ENCODE results near the gene MAEA. TPM values are rescaled to one million over a fixed set of nuclear protein-coding genes. Genes with fewer than 3 reads are reported as not detected.

MAEA gene
- total and polyA plus RNA-seq, 2 of the 8 experiments (the other 6 are each of a cell fraction or from before 2014, with no cell fraction given) = 75.8 to 133 TPM

DNA sequence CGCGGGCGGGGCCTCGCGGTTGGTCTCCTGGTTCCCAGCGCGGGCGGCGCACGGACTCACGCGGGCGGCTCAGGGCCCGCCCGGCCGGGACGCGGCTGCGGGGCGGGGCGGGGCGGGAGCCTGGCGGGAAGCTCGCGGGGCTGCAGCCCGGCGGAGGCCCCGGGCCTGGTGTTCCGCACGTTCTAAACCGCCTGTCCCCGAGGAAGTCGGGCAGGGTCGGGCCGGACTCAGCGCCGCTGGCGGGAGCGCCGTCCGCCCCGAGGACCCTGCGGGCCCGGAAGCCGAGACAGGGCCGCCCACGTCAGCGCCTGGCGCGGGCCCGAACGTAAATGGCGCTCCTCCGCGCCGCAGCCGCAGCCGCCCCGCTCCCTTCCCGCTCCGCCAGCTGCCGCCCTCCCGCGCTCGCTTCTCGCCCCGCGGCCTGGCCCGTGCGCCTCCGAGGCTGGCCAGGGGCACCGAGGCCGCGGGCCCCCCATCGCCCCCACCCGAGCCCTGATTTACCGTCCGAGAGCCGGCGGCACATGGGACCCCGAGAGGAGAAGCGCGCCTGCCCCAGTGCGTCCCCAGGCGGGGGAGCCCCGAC lies 40.5 kb upstream of the MAEA start (continued):
- TF ChIP-seq, protein P1, sequence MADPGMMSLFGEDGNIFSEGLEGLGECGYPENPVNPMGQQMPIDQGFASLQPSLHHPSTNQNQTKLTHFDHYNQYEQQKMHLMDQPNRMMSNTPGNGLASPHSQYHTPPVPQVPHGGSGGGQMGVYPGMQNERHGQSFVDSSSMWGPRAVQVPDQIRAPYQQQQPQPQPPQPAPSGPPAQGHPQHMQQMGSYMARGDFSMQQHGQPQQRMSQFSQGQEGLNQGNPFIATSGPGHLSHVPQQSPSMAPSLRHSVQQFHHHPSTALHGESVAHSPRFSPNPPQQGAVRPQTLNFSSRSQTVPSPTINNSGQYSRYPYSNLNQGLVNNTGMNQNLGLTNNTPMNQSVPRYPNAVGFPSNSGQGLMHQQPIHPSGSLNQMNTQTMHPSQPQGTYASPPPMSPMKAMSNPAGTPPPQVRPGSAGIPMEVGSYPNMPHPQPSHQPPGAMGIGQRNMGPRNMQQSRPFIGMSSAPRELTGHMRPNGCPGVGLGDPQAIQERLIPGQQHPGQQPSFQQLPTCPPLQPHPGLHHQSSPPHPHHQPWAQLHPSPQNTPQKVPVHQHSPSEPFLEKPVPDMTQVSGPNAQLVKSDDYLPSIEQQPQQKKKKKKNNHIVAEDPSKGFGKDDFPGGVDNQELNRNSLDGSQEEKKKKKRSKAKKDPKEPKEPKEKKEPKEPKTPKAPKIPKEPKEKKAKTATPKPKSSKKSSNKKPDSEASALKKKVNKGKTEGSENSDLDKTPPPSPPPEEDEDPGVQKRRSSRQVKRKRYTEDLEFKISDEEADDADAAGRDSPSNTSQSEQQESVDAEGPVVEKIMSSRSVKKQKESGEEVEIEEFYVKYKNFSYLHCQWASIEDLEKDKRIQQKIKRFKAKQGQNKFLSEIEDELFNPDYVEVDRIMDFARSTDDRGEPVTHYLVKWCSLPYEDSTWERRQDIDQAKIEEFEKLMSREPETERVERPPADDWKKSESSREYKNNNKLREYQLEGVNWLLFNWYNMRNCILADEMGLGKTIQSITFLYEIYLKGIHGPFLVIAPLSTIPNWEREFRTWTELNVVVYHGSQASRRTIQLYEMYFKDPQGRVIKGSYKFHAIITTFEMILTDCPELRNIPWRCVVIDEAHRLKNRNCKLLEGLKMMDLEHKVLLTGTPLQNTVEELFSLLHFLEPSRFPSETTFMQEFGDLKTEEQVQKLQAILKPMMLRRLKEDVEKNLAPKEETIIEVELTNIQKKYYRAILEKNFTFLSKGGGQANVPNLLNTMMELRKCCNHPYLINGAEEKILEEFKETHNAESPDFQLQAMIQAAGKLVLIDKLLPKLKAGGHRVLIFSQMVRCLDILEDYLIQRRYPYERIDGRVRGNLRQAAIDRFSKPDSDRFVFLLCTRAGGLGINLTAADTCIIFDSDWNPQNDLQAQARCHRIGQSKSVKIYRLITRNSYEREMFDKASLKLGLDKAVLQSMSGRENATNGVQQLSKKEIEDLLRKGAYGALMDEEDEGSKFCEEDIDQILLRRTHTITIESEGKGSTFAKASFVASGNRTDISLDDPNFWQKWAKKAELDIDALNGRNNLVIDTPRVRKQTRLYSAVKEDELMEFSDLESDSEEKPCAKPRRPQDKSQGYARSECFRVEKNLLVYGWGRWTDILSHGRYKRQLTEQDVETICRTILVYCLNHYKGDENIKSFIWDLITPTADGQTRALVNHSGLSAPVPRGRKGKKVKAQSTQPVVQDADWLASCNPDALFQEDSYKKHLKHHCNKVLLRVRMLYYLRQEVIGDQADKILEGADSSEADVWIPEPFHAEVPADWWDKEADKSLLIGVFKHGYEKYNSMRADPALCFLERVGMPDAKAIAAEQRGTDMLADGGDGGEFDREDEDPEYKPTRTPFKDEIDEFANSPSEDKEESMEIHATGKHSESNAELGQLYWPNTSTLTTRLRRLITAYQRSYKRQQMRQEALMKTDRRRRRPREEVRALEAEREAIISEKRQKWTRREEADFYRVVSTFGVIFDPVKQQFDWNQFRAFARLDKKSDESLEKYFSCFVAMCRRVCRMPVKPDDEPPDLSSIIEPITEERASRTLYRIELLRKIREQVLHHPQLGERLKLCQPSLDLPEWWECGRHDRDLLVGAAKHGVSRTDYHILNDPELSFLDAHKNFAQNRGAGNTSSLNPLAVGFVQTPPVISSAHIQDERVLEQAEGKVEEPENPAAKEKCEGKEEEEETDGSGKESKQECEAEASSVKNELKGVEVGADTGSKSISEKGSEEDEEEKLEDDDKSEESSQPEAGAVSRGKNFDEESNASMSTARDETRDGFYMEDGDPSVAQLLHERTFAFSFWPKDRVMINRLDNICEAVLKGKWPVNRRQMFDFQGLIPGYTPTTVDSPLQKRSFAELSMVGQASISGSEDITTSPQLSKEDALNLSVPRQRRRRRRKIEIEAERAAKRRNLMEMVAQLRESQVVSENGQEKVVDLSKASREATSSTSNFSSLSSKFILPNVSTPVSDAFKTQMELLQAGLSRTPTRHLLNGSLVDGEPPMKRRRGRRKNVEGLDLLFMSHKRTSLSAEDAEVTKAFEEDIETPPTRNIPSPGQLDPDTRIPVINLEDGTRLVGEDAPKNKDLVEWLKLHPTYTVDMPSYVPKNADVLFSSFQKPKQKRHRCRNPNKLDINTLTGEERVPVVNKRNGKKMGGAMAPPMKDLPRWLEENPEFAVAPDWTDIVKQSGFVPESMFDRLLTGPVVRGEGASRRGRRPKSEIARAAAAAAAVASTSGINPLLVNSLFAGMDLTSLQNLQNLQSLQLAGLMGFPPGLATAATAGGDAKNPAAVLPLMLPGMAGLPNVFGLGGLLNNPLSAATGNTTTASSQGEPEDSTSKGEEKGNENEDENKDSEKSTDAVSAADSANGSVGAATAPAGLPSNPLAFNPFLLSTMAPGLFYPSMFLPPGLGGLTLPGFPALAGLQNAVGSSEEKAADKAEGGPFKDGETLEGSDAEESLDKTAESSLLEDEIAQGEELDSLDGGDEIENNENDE (IDR thresholded peaks at IDR 0.05; ENCODE audit: insufficient replicate concordance, low read length) = no peak
- TF ChIP-seq NRF1 (IDR thresholded peaks at IDR 0.05; ENCODE audit: low read depth, low read length) (no peak), CREB1 (IDR thresholded peaks at IDR 0.05) (no peak), RAD21 (IDR thresholded peaks at IDR 0.05 in 1 of 2, conservative IDR thresholded peaks at IDR 0.05 in 1 of 2; ENCODE audit: low read depth in 2 of 2, low read length in 2 of 2) (no peak), TCF12 (IDR thresholded peaks at IDR 0.05; ENCODE audit: low read depth, low read length) (no peak), HDAC2 (IDR thresholded peaks at IDR 0.05; ENCODE audit: borderline replicate concordance in 1 of 2, low read depth in 2 of 2, low read length in 2 of 2) (no peak), BACH1 (IDR thresholded peaks at IDR 0.05; ENCODE audit: low read length) (0 out of 2 replicates have a peak, but pooled peaks have one; percentile 1), CHD2 (IDR thresholded peaks at IDR 0.05; ENCODE audit: low read length) (no peak), CBX5 (IDR thresholded peaks at IDR 0.05; ENCODE audit: low read depth, low read length) (no peak), RXRA (IDR thresholded peaks at IDR 0.05; ENCODE audit: insufficient read depth, low read depth, low read length) (no peak), SP2 (IDR thresholded peaks at IDR 0.05; ENCODE audit: low read length) (no peak), CEBPB (IDR thresholded peaks at IDR 0.05; ENCODE audit: low read depth, low read length) (no peak)

All from H1 (cell line).